Left kidney (tissue), 2 donors: ENCODE measurements around the gene ZFYVE27. TPM values are rescaled to one million over a fixed set of nuclear protein-coding genes. Genes with fewer than 3 reads are reported as not detected.

ENCODE experiments used
- DNase-seq: peaks from one replicate; pipeline ENCODE4 v3.0.0-alpha.2; 2013
- polyA plus RNA-seq: library from polyadenylated mRNA; unstranded; fragments of 120-200 nt; gene quantifications from one replicate; pipeline ENCODE4 v1.2.1, GENCODE V29; 2013; ENCODE audit not compliant: insufficient read length

Gene ZFYVE27
- polyA plus RNA-seq, 1 donor = 35.1 TPM

GRCh38 chr10:97791824-97792721 lies 55.1 kb downstream of the ZFYVE27 start:
- DNase-seq = peak; percentile 35

- DNase-seq = no peak
These were observed 59.0 kb downstream of the ZFYVE27 start for GRCh38 chr10:97795886-97796285.

- DNase-seq = no peak
These were observed 59.7 kb downstream of the ZFYVE27 start for GRCh38 chr10:97796651-97797050.

GRCh38 chr10:97798958-97799610 lies 62.2 kb downstream of the ZFYVE27 start:
- DNase-seq = no peak

- no peak for DNase-seq
These were observed 63.5 kb downstream of the ZFYVE27 start for GRCh38 chr10:97800474-97800873.

GRCh38 chr10:97801422-97801821 lies 64.5 kb downstream of the ZFYVE27 start:
- no peak for DNase-seq

GRCh38 chr10:97805096-97805884 lies 68.4 kb downstream of the ZFYVE27 start:
- peak; percentile 18 for DNase-seq

- DNase-seq = no peak
These were observed 69.0 kb downstream of the ZFYVE27 start for GRCh38 chr10:97805949-97806348.

- no peak for DNase-seq
These were observed 73.5 kb downstream of the ZFYVE27 start for GRCh38 chr10:97810446-97810845.

Other genes starting within 250 kb of the ZFYVE27 start
- gene MMS19, start 238.7 kb upstream of the ZFYVE27 start, polyA plus RNA-seq = 105 TPM
- gene UBTD1, start 238.2 kb upstream of the ZFYVE27 start, polyA plus RNA-seq = 6.5 TPM
- 0.53 TPM for gene ANKRD2, start 164.3 kb upstream of the ZFYVE27 start, polyA plus RNA-seq
- gene HOGA1, start 152.7 kb upstream of the ZFYVE27 start, polyA plus RNA-seq = 49.0 TPM
- 1.1 TPM for gene C10orf62, start 147.4 kb upstream of the ZFYVE27 start, polyA plus RNA-seq
- gene MORN4, start 103.6 kb upstream of the ZFYVE27 start, polyA plus RNA-seq = 24.7 TPM
- 18.1 TPM for gene PI4K2A, start 96.5 kb upstream of the ZFYVE27 start, polyA plus RNA-seq
- gene AVPI1, start 49.9 kb upstream of the ZFYVE27 start, polyA plus RNA-seq = 4.0 TPM
- 40.7 TPM for gene MARVELD1, start 23.4 kb upstream of the ZFYVE27 start, polyA plus RNA-seq
- gene SFRP5, start 34.9 kb downstream of the ZFYVE27 start, polyA plus RNA-seq = 0.07 TPM
- 1.2 TPM for gene GOLGA7B, start 112.7 kb downstream of the ZFYVE27 start, polyA plus RNA-seq